NCI-H226 (cell line): ENCODE results near the gene MUC2.
A peak's percentile ranks its signal among the peaks of the same experiment; 100 is the strongest.

Experiments
- DNase-seq: peaks from one replicate; pipeline ENCODE4 v3.0.0-alpha.2; 2015

Gene MUC2

GRCh38 chr11:1073261-1073724 lies 1.4 kb upstream of the MUC2 start:
- peak; percentile 75 for DNase-seq

GRCh38 chr11:1073851-1074243 lies 827 bp upstream of the MUC2 start:
- DNase-seq = no peak

- no peak for DNase-seq
These were observed 752 bp downstream of the MUC2 start for GRCh38 chr11:1075341-1075911.

- DNase-seq = no peak
These were observed 1.5 kb downstream of the MUC2 start for GRCh38 chr11:1076061-1076665.

GRCh38 chr11:1077033-1077416 lies 2.4 kb downstream of the MUC2 start:
- no peak for DNase-seq

GRCh38 chr11:1077417-1078119 lies 2.9 kb downstream of the MUC2 start:
- DNase-seq = no peak

- DNase-seq = no peak
These were observed 3.5 kb downstream of the MUC2 start for GRCh38 chr11:1078191-1078601.

GRCh38 chr11:1081601-1082311 lies 7.1 kb downstream of the MUC2 start:
- no peak for DNase-seq

- no peak for DNase-seq
These were observed 7.7 kb downstream of the MUC2 start for GRCh38 chr11:1082346-1082727.

- no peak for DNase-seq
These were observed 8.3 kb downstream of the MUC2 start for GRCh38 chr11:1082728-1083620.

GRCh38 chr11:1083621-1084551 lies 9.2 kb downstream of the MUC2 start:
- no peak for DNase-seq

GRCh38 chr11:1084561-1085439 lies 10.1 kb downstream of the MUC2 start:
- DNase-seq = no peak

GRCh38 chr11:1085440-1086170 lies 10.9 kb downstream of the MUC2 start:
- DNase-seq = no peak

- DNase-seq = no peak
These were observed 11.8 kb downstream of the MUC2 start for GRCh38 chr11:1086171-1087102.

GRCh38 chr11:1087279-1087960 lies 12.7 kb downstream of the MUC2 start:
- DNase-seq = no peak

GRCh38 chr11:1087961-1088926 lies 13.6 kb downstream of the MUC2 start:
- DNase-seq = no peak
